H9 (cell line): ENCODE results near the gene FOXP4. TPM values are rescaled to one million over a fixed set of nuclear protein-coding genes. Genes with fewer than 3 reads are reported as not detected.

Experiments
- DNase-seq: peaks from one replicate; pipeline ENCODE4 v3.0.0-alpha.2; 2017
- H2AFZ ChIP-seq: one replicate; pipeline ENCODE4 v1.6.1; 2013; ENCODE audit warnings: mild to moderate bottlenecking, low read length, control low read depth, moderate library complexity
- H2AK5ac ChIP-seq: 2 replicates; pipeline ENCODE4 v1.6.1; 2013; ENCODE audit warnings: low read length, control low read depth, mixed read lengths; ENCODE audit not compliant: insufficient read length
- H2BK120ac ChIP-seq: one replicate; pipeline ENCODE4 v1.6.1; 2013; ENCODE audit warnings: low read depth, mild to moderate bottlenecking, low read length, control low read depth, inconsistent platforms; ENCODE audit not compliant: poor library complexity, severe bottlenecking
- H2BK12ac ChIP-seq: 2 replicates; pipeline ENCODE4 v1.6.1; 2013; ENCODE audit warnings: low read length, control low read depth, mixed read lengths, low read depth; ENCODE audit not compliant: insufficient read length
- H2BK15ac ChIP-seq: 2 replicates; pipeline ENCODE4 v1.6.1; 2013; ENCODE audit warnings: low read depth, low read length, control low read depth
- H2BK20ac ChIP-seq: one replicate; pipeline ENCODE4 v1.6.1; 2013; ENCODE audit warnings: low read depth, mild to moderate bottlenecking, low read length, control low read depth, inconsistent platforms; ENCODE audit not compliant: poor library complexity, severe bottlenecking
- H2BK5ac ChIP-seq: 2 replicates; pipeline ENCODE4 v1.6.1; 2013; ENCODE audit warnings: low read length, control low read depth, mixed read lengths; ENCODE audit not compliant: insufficient read length
- H3K14ac ChIP-seq: 2 replicates; pipeline ENCODE4 v1.6.1; 2013; ENCODE audit warnings: low read length, control low read depth; ENCODE audit not compliant: insufficient read depth
- H3K18ac ChIP-seq: 2 replicates; pipeline ENCODE4 v1.6.1; 2013; ENCODE audit warnings: low read depth, mild to moderate bottlenecking, mixed read lengths, low read length, control low read depth; ENCODE audit not compliant: insufficient read length
- H3K23ac ChIP-seq: 2 replicates; pipeline ENCODE4 v1.6.1; 2013; ENCODE audit warnings: low read length, control low read depth, mixed read lengths, low read depth; ENCODE audit not compliant: insufficient read length
- H3K23me2 ChIP-seq: 2 replicates; pipeline ENCODE4 v1.6.1; 2013; ENCODE audit warnings: low read depth, mild to moderate bottlenecking, mixed read lengths, low read length, control low read depth; ENCODE audit not compliant: insufficient read length, poor library complexity, severe bottlenecking
- H3K27ac ChIP-seq: 2 replicates; pipeline ENCODE4 v1.5.1; 2013; ENCODE audit warnings: low read length, control low read depth, mixed read lengths, low read depth; ENCODE audit not compliant: insufficient read length
- H3K27me3 ChIP-seq: 2 replicates; pipeline ENCODE4 v1.6.1; 2013; ENCODE audit warnings: low read length, control low read depth, inconsistent platforms; ENCODE audit not compliant: insufficient read depth
- H3K4ac ChIP-seq: 2 replicates; pipeline ENCODE4 v1.6.1; 2013; ENCODE audit warnings: low read depth, mild to moderate bottlenecking, control low read depth, inconsistent platforms, low read length, moderate library complexity
- H3K4me1 ChIP-seq: 2 replicates; pipeline ENCODE4 v1.6.1; 2013; ENCODE audit warnings: low read length, control low read depth, inconsistent platforms; ENCODE audit not compliant: insufficient read depth
- H3K4me2 ChIP-seq: 2 replicates; pipeline ENCODE4 v1.6.1; 2013; ENCODE audit warnings: low read length, control low read depth, mixed read lengths; ENCODE audit not compliant: insufficient read length, insufficient read depth
- H3K56ac ChIP-seq: 2 replicates; pipeline ENCODE4 v1.6.1; 2013; ENCODE audit warnings: low read depth, mild to moderate bottlenecking, mixed read lengths, low read length, control low read depth; ENCODE audit not compliant: insufficient read length
- H3K79me1 ChIP-seq: 2 replicates; pipeline ENCODE4 v1.6.1; 2013; ENCODE audit warnings: low read depth, mild to moderate bottlenecking, moderate library complexity, low read length, control low read depth, inconsistent platforms; ENCODE audit not compliant: insufficient read depth, poor library complexity, severe bottlenecking
- H3K79me2 ChIP-seq: 2 replicates; pipeline ENCODE4 v1.6.1; 2013; ENCODE audit warnings: low read length, control low read depth, inconsistent platforms; ENCODE audit not compliant: insufficient read depth
- H3K9ac ChIP-seq: 2 replicates; pipeline ENCODE4 v1.6.1; 2013; ENCODE audit warnings: low read length, control low read depth, mixed read lengths; ENCODE audit not compliant: insufficient read length; ENCODE audit errors: extremely low read depth
- H3K9me3 ChIP-seq: one replicate; pipeline ENCODE4 v1.6.1; 2013; ENCODE audit warnings: low read depth, low read length, inconsistent platforms; ENCODE audit not compliant: control insufficient read depth
- H3T11ph ChIP-seq: one replicate; pipeline ENCODE4 v1.6.1; 2013; ENCODE audit warnings: mild to moderate bottlenecking, low read length, control low read depth, inconsistent platforms
- H4K20me1 ChIP-seq: one replicate; pipeline ENCODE4 v1.6.1; 2013; ENCODE audit not compliant: control insufficient read depth, insufficient read length, insufficient read depth
- H4K5ac ChIP-seq: 2 replicates; pipeline ENCODE4 v1.6.1; 2013; ENCODE audit warnings: low read depth, mild to moderate bottlenecking, mixed read lengths, low read length, control low read depth; ENCODE audit not compliant: insufficient read length
- H4K8ac ChIP-seq: replicated peaks from 2 replicates; pipeline ENCODE4 v1.6.1; 2013; ENCODE audit warnings: low read length, control low read depth, mixed read lengths, low read depth; ENCODE audit not compliant: insufficient read length
- H4K91ac ChIP-seq: 2 replicates; pipeline ENCODE4 v1.6.1; 2013; ENCODE audit warnings: low read depth, mild to moderate bottlenecking, moderate library complexity, mixed read lengths, low read length, control low read depth; ENCODE audit not compliant: insufficient read length
- H3K27ac Mint-ChIP-seq, 3 experiments: 2 replicates in 2 of 3; 3 replicates in 1 of 3; pipeline ENCODE4 v1.8.0; 2020 to 2021; ENCODE audit warnings: mixed read lengths in 3 of 3, mild to moderate bottlenecking in 1 of 3, moderate library complexity in 1 of 3
- H3K27me3 Mint-ChIP-seq: 2 replicates; pipeline ENCODE4 v1.8.0; 2021; ENCODE audit warnings: low read depth, mild to moderate bottlenecking, moderate library complexity, mixed read lengths
- H3K36me3 Mint-ChIP-seq, 3 experiments: 2 replicates in 2 of 3; 3 replicates in 1 of 3; pipeline ENCODE4 v1.8.0; 2020 to 2021; ENCODE audit warnings: low read depth in 3 of 3, mixed read lengths in 3 of 3; ENCODE audit not compliant: insufficient read depth in 1 of 3
- H3K4me1 Mint-ChIP-seq, 2 experiments: 2 replicates each; pipeline ENCODE4 v1.8.0; 2020; ENCODE audit warnings: mixed read lengths in 2 of 2
- H3K4me3 Mint-ChIP-seq, 2 experiments: 2 replicates in 1 of 2; 3 replicates in 1 of 2; pipeline ENCODE4 v1.8.0; 2020 to 2021; ENCODE audit warnings: mild to moderate bottlenecking in 2 of 2, mixed read lengths in 2 of 2, moderate library complexity in 1 of 2
- H3K9me3 Mint-ChIP-seq, 2 experiments: 2 replicates in 1 of 2; 3 replicates in 1 of 2; pipeline ENCODE4 v1.8.0; 2020; ENCODE audit warnings: mild to moderate bottlenecking in 2 of 2, mixed read lengths in 2 of 2, moderate library complexity in 1 of 2
- CTCF ChIP-seq: fragments of 200-600 bp; sonication (generic); conservative IDR thresholded peaks from 3 replicates; pipeline ENCODE4 v1.8.0; 2021; ENCODE audit warnings: antibody characterized with exemption, mild to moderate bottlenecking
- WGBS: extraction: QIAGEN DNeasy Blood & Tissue Kit; methylation state at CpG from one replicate; pipeline ENCODE4 v1.1.7; 2013; ENCODE audit warnings: missing lambda C conversion rate, low lambda C conversion rate, mixed read lengths; ENCODE audit not compliant: insufficient read length; ENCODE audit errors: extremely low coverage; 5-methylcytosine and 5-hydroxymethylcytosine counted together
- total RNA-seq: library from RNA; stranded (reverse); gene quantifications from 2 replicates; pipeline ENCODE4 v1.2.1, GENCODE V29; 2021

The FOXP4 gene
- total RNA-seq, 1 experiment from 2014 or later: 18.2 TPM

- Histone ChIP-seq H3K18ac (no peak overlapping the region), H3K4me1 (peaks cover 18% of the 10 kb centered on the region), H3K23me2 (peaks cover 5% of the 10 kb centered on the region), H4K5ac (no peak overlapping the region), H3K27me3 (no peaks in the 10 kb centered on the region), H4K91ac (no peak overlapping the region), H3K9me3 (no peaks in the 10 kb centered on the region), H3K23ac (no peak overlapping the region), H2BK12ac (no peak overlapping the region), H4K8ac (no peak overlapping the region), H2BK15ac (no peak overlapping the region), H4K20me1 (no peaks in the 10 kb centered on the region), H2AK5ac (no peak overlapping the region), H3K4me2 (no peak overlapping the region), H3K9ac (no peak overlapping the region), H3K79me1 (no peaks in the 10 kb centered on the region), H3K56ac (no peak overlapping the region), H2BK5ac (no peak overlapping the region), H3K14ac (no peak overlapping the region), H2BK20ac (no peak overlapping the region), H3K4ac (no peak overlapping the region), H2AFZ (no peak overlapping the region), H3T11ph (no peak overlapping the region), H3K27ac (no peak overlapping the region), H2BK120ac (no peak overlapping the region), H3K79me2 (no peaks in the 10 kb centered on the region)
- H3K9me3 Mint-ChIP-seq: no peaks in the 10 kb centered on the region
- H3K4me1 Mint-ChIP-seq: peaks cover 51 to 71% of the 10 kb centered on the region in 2 experiments
- H3K4me3 Mint-ChIP-seq: no peak overlapping the region
- DNase-seq: no peak
- H3K27ac Mint-ChIP-seq: no peak overlapping the region
- no peak for TF ChIP-seq CTCF
- no CpG with 5 or more reads among the region's 1 CpG for WGBS
- H3K27me3 Mint-ChIP-seq: peaks cover 22% of the 10 kb centered on the region
- H3K36me3 Mint-ChIP-seq: peaks cover 9 to 33% (median 30%) of the 10 kb centered on the region in 3 experiments; a peak in 6 of 7 replicates
These were observed 21.5 kb downstream of the FOXP4 start for GRCh38 chr6:41567684-41568083.
